ENCODE measurements around the gene GJA9.

Gene GJA9

DNA sequence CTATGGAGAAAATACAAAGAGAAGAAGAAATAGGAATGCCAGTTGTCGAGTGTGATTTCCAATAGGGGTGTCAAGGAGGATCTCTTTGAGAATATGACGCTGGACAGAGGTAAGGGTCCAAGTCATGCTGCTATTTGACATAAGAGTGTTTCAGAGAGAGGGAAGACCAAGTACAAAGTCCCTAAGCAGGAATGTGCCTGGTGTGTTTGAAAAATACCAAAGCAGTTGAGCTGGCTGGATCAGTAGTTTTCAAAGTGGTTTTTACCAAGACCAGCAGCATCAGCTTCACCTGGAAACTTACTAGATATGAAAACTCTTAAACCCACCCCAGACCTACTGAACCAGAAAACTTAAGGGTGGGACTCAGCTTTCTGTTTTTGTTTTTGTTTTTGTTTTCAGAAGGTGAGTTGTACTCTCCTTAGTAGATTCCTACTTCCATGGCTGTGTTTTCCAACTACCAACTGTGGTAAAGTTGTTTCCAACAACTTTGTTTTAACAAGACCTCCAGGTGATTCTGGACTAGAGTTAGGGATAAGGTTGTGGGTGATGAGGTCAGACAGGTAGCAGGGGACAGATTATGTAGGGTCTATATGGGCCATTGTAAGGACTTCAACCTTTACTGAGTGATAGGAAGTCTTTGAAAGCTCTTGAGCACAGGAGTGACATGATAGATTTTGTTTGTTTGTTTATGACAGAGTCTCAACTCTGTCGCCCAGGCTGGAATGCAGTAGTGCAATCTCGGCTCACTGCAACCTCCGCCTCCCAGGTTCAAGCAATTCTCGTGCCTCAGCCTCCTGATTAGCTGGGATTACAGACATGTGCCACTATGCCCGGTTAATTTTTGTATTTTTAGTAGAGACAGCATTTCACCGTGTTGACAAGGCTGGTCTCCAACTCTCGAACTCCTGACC is 7.3 kb upstream of the GJA9 start:
- Histone ChIP-seq H2BK12ac (ENCODE audit: low read length) (no peak overlapping the region), H2AFZ (ENCODE audit: insufficient read depth, low read length, poor library complexity) (no peak overlapping the region), H3K79me1 (ENCODE audit: low read length) (no peaks in the 10 kb centered on the region), H3K9ac (ENCODE audit: low read length) (no peak overlapping the region), H3K4me3 (ENCODE audit: low read depth, low read length) (no peak overlapping the region), H3K79me2 (ENCODE audit: control insufficient read depth, insufficient read depth, low read length, poor library complexity) (no peaks in the 10 kb centered on the region), H2BK120ac (ENCODE audit: insufficient read depth, low read length, poor library complexity) (no peak overlapping the region), H3K27ac (ENCODE audit: low read depth, low read length) (no peak overlapping the region), H3K14ac (ENCODE audit: low read length) (no peak overlapping the region), H3K18ac (ENCODE audit: low read length) (no peak overlapping the region), H3K4me1 (ENCODE audit: control insufficient read depth in 1 of 2, insufficient read depth in 2 of 2, low read length in 2 of 2) (peaks cover 2 to 3% of the 10 kb centered on the region in 2 experiments), H3K36me3 (ENCODE audit: control insufficient read depth in 1 of 2, insufficient read depth in 2 of 2, low read length in 2 of 2) (no peaks in the 10 kb centered on the region), H2AK5ac (ENCODE audit: low read length) (no peak overlapping the region), H3K4ac (ENCODE audit: low read depth, low read length) (no peak overlapping the region), H4K12ac (ENCODE audit: low read depth, low read length) (no peak overlapping the region), H3K23ac (ENCODE audit: low read length) (no peak overlapping the region), H3K27me3 (ENCODE audit: insufficient read depth, low read length) (no peaks in the 10 kb centered on the region), H2BK5ac (ENCODE audit: low read depth, low read length, poor library complexity) (no peak overlapping the region), H4K8ac (ENCODE audit: low read depth, low read length) (no peak overlapping the region), H4K91ac (ENCODE audit: low read depth, low read length) (no peak overlapping the region), H3K9me3 (ENCODE audit: insufficient read depth, low read depth, low read length) (no peaks in the 10 kb centered on the region), H3K4me2 (ENCODE audit: low read length) (no peak overlapping the region)
- peak; percentile 69 to 86 for DNase-seq
- no CpG with 5 or more reads among the region's 9 CpGs for WGBS (ENCODE audit: extremely low coverage, insufficient coverage, insufficient read length)

DNA sequence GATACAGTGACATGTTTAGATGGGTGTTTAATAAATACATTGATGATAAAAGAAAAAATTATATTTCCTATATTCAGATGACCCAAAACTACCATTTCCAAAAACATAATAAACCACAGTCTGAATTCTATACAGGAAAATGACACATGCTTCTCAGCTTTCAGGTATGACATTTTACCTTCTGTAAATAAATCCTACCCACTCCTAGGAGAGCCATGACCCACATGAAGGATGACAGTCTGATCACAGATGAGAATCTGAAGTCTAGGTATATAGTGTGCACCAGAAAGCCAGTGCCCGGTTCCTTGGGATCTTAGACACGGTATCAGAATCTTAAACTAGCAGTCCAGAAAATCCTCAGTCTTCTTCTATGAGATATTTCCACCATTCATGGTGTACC is 3.7 kb upstream of the GJA9 start:
- Histone ChIP-seq H3K18ac (ENCODE audit: low read length) (no peak overlapping the region), H4K91ac (ENCODE audit: low read depth, low read length) (no peak overlapping the region), H2BK5ac (ENCODE audit: low read depth, low read length, poor library complexity) (no peak overlapping the region), H3K23ac (ENCODE audit: low read length) (no peak overlapping the region), H2BK120ac (ENCODE audit: insufficient read depth, low read length, poor library complexity) (no peak overlapping the region), H4K8ac (ENCODE audit: low read depth, low read length) (no peak overlapping the region), H3K4me3 (ENCODE audit: low read depth, low read length) (no peak overlapping the region), H4K12ac (ENCODE audit: low read depth, low read length) (no peak overlapping the region), H2AK5ac (ENCODE audit: low read length) (no peak overlapping the region), H3K4ac (ENCODE audit: low read depth, low read length) (no peak overlapping the region), H3K4me2 (ENCODE audit: low read length) (no peak overlapping the region), H3K9ac (ENCODE audit: low read length) (no peak overlapping the region), H3K79me1 (ENCODE audit: low read length) (no peaks in the 10 kb centered on the region), H3K36me3 (ENCODE audit: control insufficient read depth in 1 of 2, insufficient read depth in 2 of 2, low read length in 2 of 2) (no peaks in the 10 kb centered on the region), H2AFZ (ENCODE audit: insufficient read depth, low read length, poor library complexity) (no peak overlapping the region), H3K9me3 (ENCODE audit: insufficient read depth, low read depth, low read length) (no peaks in the 10 kb centered on the region), H3K14ac (ENCODE audit: low read length) (no peak overlapping the region), H3K27ac (ENCODE audit: low read depth, low read length) (no peak overlapping the region), H2BK12ac (ENCODE audit: low read length) (no peak overlapping the region), H3K4me1 (ENCODE audit: control insufficient read depth in 1 of 2, insufficient read depth in 2 of 2, low read length in 2 of 2) (peaks cover 2 to 3% of the 10 kb centered on the region in 2 experiments), H3K79me2 (ENCODE audit: control insufficient read depth, insufficient read depth, low read length, poor library complexity) (no peaks in the 10 kb centered on the region), H3K27me3 (ENCODE audit: insufficient read depth, low read length) (no peaks in the 10 kb centered on the region)
- no CpG with 5 or more reads among the region's 2 CpGs for WGBS (ENCODE audit: extremely low coverage, insufficient coverage, insufficient read length)
- peak in 1 of 2 donors; percentile 37 for DNase-seq

DNA sequence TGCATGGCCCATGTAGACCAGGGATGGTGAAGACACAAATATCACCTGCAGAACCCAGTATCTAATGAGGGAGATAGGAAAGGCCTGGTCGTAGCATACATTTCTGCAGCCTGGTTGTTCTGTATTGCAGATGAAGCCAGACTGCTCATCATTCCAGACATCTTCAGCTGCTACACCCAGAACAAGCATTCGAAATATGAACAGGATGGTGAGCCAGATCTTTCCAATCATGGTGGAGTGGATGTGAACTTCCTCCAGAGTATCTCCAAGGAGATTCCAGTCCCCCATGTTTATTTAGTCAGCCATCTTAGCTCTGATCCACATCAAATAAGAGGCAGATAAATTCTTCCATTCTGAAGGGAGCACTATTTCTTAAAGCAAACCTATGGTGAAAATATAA is 5.6 kb downstream of the GJA9 start:
- Histone ChIP-seq H3K79me2 (ENCODE audit: control insufficient read depth, insufficient read depth, low read length, poor library complexity) (peaks cover 4% of the 10 kb centered on the region), H2BK120ac (ENCODE audit: insufficient read depth, low read length, poor library complexity) (no peak overlapping the region), H3K18ac (ENCODE audit: low read length) (no peak overlapping the region), H3K14ac (ENCODE audit: low read length) (no peak overlapping the region), H4K91ac (ENCODE audit: low read depth, low read length) (no peak overlapping the region), H3K27ac (ENCODE audit: low read depth, low read length) (no peak overlapping the region), H4K12ac (ENCODE audit: low read depth, low read length) (no peak overlapping the region), H2BK5ac (ENCODE audit: low read depth, low read length, poor library complexity) (no peak overlapping the region), H3K9ac (ENCODE audit: low read length) (no peak overlapping the region), H3K27me3 (ENCODE audit: insufficient read depth, low read length) (no peaks in the 10 kb centered on the region), H3K4me3 (ENCODE audit: low read depth, low read length) (no peak overlapping the region), H3K9me3 (ENCODE audit: insufficient read depth, low read depth, low read length) (peaks cover 2% of the 10 kb centered on the region), H2BK12ac (ENCODE audit: low read length) (no peak overlapping the region), H3K79me1 (ENCODE audit: low read length) (peaks cover 5% of the 10 kb centered on the region), H4K8ac (ENCODE audit: low read depth, low read length) (no peak overlapping the region), H3K4ac (ENCODE audit: low read depth, low read length) (no peak overlapping the region), H3K36me3 (ENCODE audit: control insufficient read depth in 1 of 2, insufficient read depth in 2 of 2, low read length in 2 of 2) (peaks cover 0 to 2% of the 10 kb centered on the region in 2 experiments), H3K4me2 (ENCODE audit: low read length) (no peak overlapping the region), H2AK5ac (ENCODE audit: low read length) (no peak overlapping the region), H2AFZ (ENCODE audit: insufficient read depth, low read length, poor library complexity) (no peak overlapping the region), H3K4me1 (ENCODE audit: control insufficient read depth in 1 of 2, insufficient read depth in 2 of 2, low read length in 2 of 2) (peaks cover 0 to 3% of the 10 kb centered on the region in 2 experiments), H3K23ac (ENCODE audit: low read length) (no peak overlapping the region)
- peak; percentile 75 to 91 for DNase-seq
- no CpG with 5 or more reads among the region's 2 CpGs for WGBS (ENCODE audit: extremely low coverage, insufficient coverage, insufficient read length)

- Histone ChIP-seq H2AK5ac (ENCODE audit: low read length) (peak within 1 kb of the TSS; percentile 57), H2BK120ac (ENCODE audit: insufficient read depth, low read length, poor library complexity) (no peak within 1 kb of the TSS), H3K4me2 (ENCODE audit: low read length) (peak within 1 kb of the TSS; percentile 99), H3K27ac (ENCODE audit: low read depth, low read length) (no peak within 1 kb of the TSS), H3K9ac (ENCODE audit: low read length) (peak within 1 kb of the TSS; percentile 95), H3K23ac (ENCODE audit: low read length) (no peak within 1 kb of the TSS), H2AFZ (ENCODE audit: insufficient read depth, low read length, poor library complexity) (peak within 1 kb of the TSS; percentile 73), H3K79me1 (ENCODE audit: low read length) (peaks cover 5% of the 10 kb centered on the region), H3K9me3 (ENCODE audit: insufficient read depth, low read depth, low read length) (peaks cover 2% of the 10 kb centered on the region), H2BK5ac (ENCODE audit: low read depth, low read length, poor library complexity) (no peak within 1 kb of the TSS), H3K4me3 (ENCODE audit: low read depth, low read length) (peak within 1 kb of the TSS; percentile 95), H3K18ac (ENCODE audit: low read length) (peak within 1 kb of the TSS; percentile 67), H2BK12ac (ENCODE audit: low read length) (no peak within 1 kb of the TSS), H3K27me3 (ENCODE audit: insufficient read depth, low read length) (no peaks in the 10 kb centered on the region), H3K36me3 (ENCODE audit: control insufficient read depth in 1 of 2, insufficient read depth in 2 of 2, low read length in 2 of 2) (peaks cover 0 to 5% of the 10 kb centered on the region in 2 experiments), H3K79me2 (ENCODE audit: control insufficient read depth, insufficient read depth, low read length, poor library complexity) (peaks cover 4% of the 10 kb centered on the region), H3K4me1 (ENCODE audit: control insufficient read depth in 1 of 2, insufficient read depth in 2 of 2, low read length in 2 of 2) (peaks cover 0 to 3% of the 10 kb centered on the region in 2 experiments), H4K91ac (ENCODE audit: low read depth, low read length) (peak within 1 kb of the TSS; percentile 59), H4K8ac (ENCODE audit: low read depth, low read length) (peak within 1 kb of the TSS; percentile 82), H3K4ac (ENCODE audit: low read depth, low read length) (peak within 1 kb of the TSS; percentile 81), H3K14ac (ENCODE audit: low read length) (peak within 1 kb of the TSS; percentile 63), H4K12ac (ENCODE audit: low read depth, low read length) (peak within 1 kb of the TSS; percentile 79)
- WGBS (ENCODE audit: extremely low coverage, insufficient coverage, insufficient read length): no CpG with 5 or more reads among the region's 69 CpGs
- DNase-seq: peak; percentile 96 to 97
Measured at GRCh38 chr1:38873027-38873969, 8.1 kb downstream of the GJA9 start, which contains the start of gene MYCBP. Gene MYCBP, minus strand, starts transcription at chr1:38873348. Its CDS starts 43 bp downstream, at chr1:38873305.

All from trophoblast cell (in vitro differentiated cells and primary cell).